PC-3 (cell line): ENCODE data around the gene CREG2. TPM values are rescaled to one million over a fixed set of nuclear protein-coding genes. Genes with fewer than 3 reads are reported as not detected.

ENCODE experiments used
- ATAC-seq: fragments of 200-7000 bp; cut with Tn5 transposase; 2 replicates; pipeline ENCODE4 v1.9.1; 2020; ENCODE audit warnings: mild to moderate bottlenecking, moderate library complexity
- BruUV-seq: library from RNA; stranded (reverse); fragments of 400-500 nt; replicated peaks from 2 replicates; lab custom pipeline; 2021; lab: Mats Ljungman, UMichigan
- CTCF ChIA-PET: fragments of 300-600 bp; sonication (Branson Sonifier 250); formaldehyde crosslinking; loops from one replicate; lab custom pipeline; 2022; ENCODE audit warnings: antibody characterized with exemption; lab: Charles Lee
- POLR2A ChIA-PET: fragments of 300-600 bp; sonication (Branson Sonifier 250); formaldehyde crosslinking; loops from one replicate; lab custom pipeline; 2022; ENCODE audit warnings: antibody characterized with exemption; ENCODE audit not compliant: unreplicated experiment; lab: Charles Lee
- DNase-seq: peaks from one replicate; pipeline ENCODE4 v3.0.0-alpha.2; 2015
- H2AFZ ChIP-seq: fragments of 300-600 bp; sonication (generic); 2 replicates; pipeline ENCODE4 v1.6.0; 2016; ENCODE audit warnings: antibody characterized with exemption, low read length
- H3F3A ChIP-seq: fragments of 300-600 bp; sonication (generic); one replicate; pipeline ENCODE4 v1.6.0; 2017; ENCODE audit warnings: antibody characterized with exemption, low read length, control low read depth, mild to moderate bottlenecking; ENCODE audit not compliant: unreplicated experiment
- H3K27ac ChIP-seq: fragments of 300-600 bp; sonication (generic); 2 replicates; pipeline ENCODE4 v1.5.1; 2016; ENCODE audit warnings: mild to moderate bottlenecking, low read length
- H3K27me3 ChIP-seq: fragments of 300-600 bp; sonication (generic); 2 replicates; pipeline ENCODE4 v1.6.1; 2016; ENCODE audit warnings: low read length, mixed read lengths
- H3K36me3 ChIP-seq: fragments of 300-600 bp; sonication (generic); 2 replicates; pipeline ENCODE4 v1.6.1; 2016; ENCODE audit warnings: low read depth, mixed run types, low read length, mixed read lengths
- H3K4me1 ChIP-seq: fragments of 300-600 bp; sonication (generic); 2 replicates; pipeline ENCODE4 v1.5.1; 2016; ENCODE audit warnings: low read length; ENCODE audit not compliant: insufficient read depth
- H3K4me2 ChIP-seq: fragments of 300-600 bp; sonication (generic); 2 replicates; pipeline ENCODE4 v1.6.0; 2016; ENCODE audit warnings: low read length
- H3K4me3 ChIP-seq: fragments of 300-600 bp; sonication (generic); 2 replicates; pipeline ENCODE4 v1.5.1; 2016; ENCODE audit warnings: mild to moderate bottlenecking, low read length, mixed read lengths
- H3K79me2 ChIP-seq: fragments of 300-600 bp; sonication (generic); 2 replicates; pipeline ENCODE4 v1.6.1; 2017; ENCODE audit warnings: low read length, mixed read lengths
- H3K9ac ChIP-seq: fragments of 300-600 bp; sonication (generic); 2 replicates; pipeline ENCODE4 v1.6.0; 2016; ENCODE audit warnings: mild to moderate bottlenecking, low read length
- H3K9me2 ChIP-seq: fragments of 300-600 bp; sonication (generic); replicated peaks from 2 replicates; pipeline ENCODE4 v1.6.1; 2016; ENCODE audit warnings: mixed run types, low read length, mixed read lengths
- H3K9me3 ChIP-seq: fragments of 300-600 bp; sonication (generic); 2 replicates; pipeline ENCODE4 v1.6.1; 2016; ENCODE audit warnings: low read length, mixed read lengths
- H4K20me1 ChIP-seq: fragments of 300-600 bp; sonication (generic); 2 replicates; pipeline ENCODE4 v1.6.1; 2016; ENCODE audit warnings: low read length, mixed read lengths
- EZH2 ChIP-seq: fragments of 300-600 bp; sonication (generic); IDR thresholded peaks from one replicate; pipeline ENCODE4 v1.6.1; 2017; ENCODE audit warnings: antibody characterized with exemption, mild to moderate bottlenecking, low read length; ENCODE audit not compliant: unreplicated experiment
- EZH2phosphoT487 ChIP-seq: fragments of 300-600 bp; sonication (generic); IDR thresholded peaks from 2 replicates; pipeline ENCODE4 v1.6.1; 2018; ENCODE audit warnings: mild to moderate bottlenecking, antibody characterized with exemption, low read length, borderline replicate concordance
- intact Hi-C: fragments of 100-400 bp; cut with micrococcal nuclease; formaldehyde crosslinking; loops from 2 replicates; pipeline ENCODE4 v1.9.0; 2023
- total RNA-seq: library from RNA; depleted of rRNA; stranded (reverse); fragments of >200 nt; gene quantifications from 2 replicates; pipeline ENCODE4 v1.2.3, GENCODE V29; 2014
- TF ChIP-seq, protein P1 (sequence below): fragments of 300-600 bp; sonication (generic); conservative IDR thresholded peaks from 2 replicates; pipeline ENCODE4 v1.5.1; 2017; ENCODE audit warnings: antibody characterized with exemption, low read depth, mild to moderate bottlenecking, low read length

Gene CREG2
- total RNA-seq, 1 experiment from 2014 or later, result 40.0 TPM

DNA sequence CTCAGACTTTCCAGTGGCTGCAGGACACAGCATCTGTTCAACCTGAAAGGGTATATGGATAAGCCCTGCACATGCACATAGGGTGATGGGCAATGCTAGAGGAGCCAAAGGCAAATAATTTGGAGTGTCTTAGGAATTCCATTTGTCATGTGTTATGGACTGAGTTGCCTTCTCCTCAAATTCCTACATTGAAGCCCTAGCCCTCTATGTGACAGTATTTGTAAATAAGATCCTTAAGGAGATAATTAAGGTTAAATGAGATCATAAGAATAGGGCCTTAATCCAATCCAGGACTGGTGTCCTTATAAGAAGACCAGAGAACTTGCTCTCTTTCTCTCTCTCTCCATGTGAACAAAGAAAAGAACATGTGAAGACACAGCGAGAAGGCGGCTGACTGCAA lies 42.9 kb upstream of the CREG2 start:
- no peaks in the 10 kb centered on the region for H3K79me2 ChIP-seq
- ChIA-PET POLR2A (no interaction called here), CTCF (no interaction called here)
- TF ChIP-seq EZH2 (no peak), EZH2phosphoT487 (no peak)
- TF ChIP-seq, protein P1, sequence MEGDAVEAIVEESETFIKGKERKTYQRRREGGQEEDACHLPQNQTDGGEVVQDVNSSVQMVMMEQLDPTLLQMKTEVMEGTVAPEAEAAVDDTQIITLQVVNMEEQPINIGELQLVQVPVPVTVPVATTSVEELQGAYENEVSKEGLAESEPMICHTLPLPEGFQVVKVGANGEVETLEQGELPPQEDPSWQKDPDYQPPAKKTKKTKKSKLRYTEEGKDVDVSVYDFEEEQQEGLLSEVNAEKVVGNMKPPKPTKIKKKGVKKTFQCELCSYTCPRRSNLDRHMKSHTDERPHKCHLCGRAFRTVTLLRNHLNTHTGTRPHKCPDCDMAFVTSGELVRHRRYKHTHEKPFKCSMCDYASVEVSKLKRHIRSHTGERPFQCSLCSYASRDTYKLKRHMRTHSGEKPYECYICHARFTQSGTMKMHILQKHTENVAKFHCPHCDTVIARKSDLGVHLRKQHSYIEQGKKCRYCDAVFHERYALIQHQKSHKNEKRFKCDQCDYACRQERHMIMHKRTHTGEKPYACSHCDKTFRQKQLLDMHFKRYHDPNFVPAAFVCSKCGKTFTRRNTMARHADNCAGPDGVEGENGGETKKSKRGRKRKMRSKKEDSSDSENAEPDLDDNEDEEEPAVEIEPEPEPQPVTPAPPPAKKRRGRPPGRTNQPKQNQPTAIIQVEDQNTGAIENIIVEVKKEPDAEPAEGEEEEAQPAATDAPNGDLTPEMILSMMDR, result no peak
- no peaks in the 10 kb centered on the region for H4K20me1 ChIP-seq
- no peaks in the 10 kb centered on the region for H3K9me3 ChIP-seq
- intact Hi-C loops, result no loop called here
- BruUV-seq, result no TSS peak
- no peak overlapping the region for H2AFZ ChIP-seq
- H3K9me2 ChIP-seq, result no peaks in the 10 kb centered on the region
- H3K4me1 ChIP-seq, result peaks cover 21% of the 10 kb centered on the region
- no peak for DNase-seq
- H3K9ac ChIP-seq, result no peak overlapping the region
- no peak for ATAC-seq
- H3K36me3 ChIP-seq, result no peaks in the 10 kb centered on the region
- H3K4me3 ChIP-seq, result no peak overlapping the region
- H3F3A ChIP-seq, result no peaks in the 10 kb centered on the region
- H3K27ac ChIP-seq, result no peak overlapping the region
- H3K4me2 ChIP-seq, result no peak overlapping the region
- no peaks in the 10 kb centered on the region for H3K27me3 ChIP-seq

DNA sequence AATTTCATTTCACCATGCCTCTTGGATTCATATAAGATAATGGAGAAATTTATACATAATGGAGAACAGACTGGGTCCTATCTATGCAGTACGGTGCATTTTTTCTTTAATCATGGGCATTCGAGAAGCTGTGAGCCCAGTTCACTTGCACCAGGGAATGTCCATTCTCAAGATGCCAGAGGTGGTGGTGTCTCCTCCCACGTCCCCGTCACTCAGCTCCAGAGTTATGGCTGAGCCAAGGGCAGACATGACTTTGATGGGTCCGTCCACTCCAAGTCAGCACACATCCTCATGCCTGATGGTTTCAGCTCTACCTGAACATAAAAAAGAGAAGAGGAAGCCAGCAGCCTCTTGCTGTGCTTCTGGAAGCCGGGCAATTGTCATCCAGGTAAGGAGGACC lies 42.1 kb upstream of the CREG2 start:
- H3K79me2 ChIP-seq, result no peaks in the 10 kb centered on the region
- no peaks in the 10 kb centered on the region for H3K9me2 ChIP-seq
- ATAC-seq (no peak), DNase-seq (no peak)
- no peaks in the 10 kb centered on the region for H4K20me1 ChIP-seq
- intact Hi-C loops, result no loop called here
- ChIA-PET POLR2A (no interaction called here), CTCF (no interaction called here)
- H2AFZ ChIP-seq, result no peak overlapping the region
- no peaks in the 10 kb centered on the region for H3F3A ChIP-seq
- H3K27me3 ChIP-seq, result no peaks in the 10 kb centered on the region
- no peaks in the 10 kb centered on the region for H3K9me3 ChIP-seq
- H3K4me2 ChIP-seq, result no peak overlapping the region
- TF ChIP-seq, protein P1, result no peak
- TF ChIP-seq EZH2, result no peak
- no peak for TF ChIP-seq EZH2phosphoT487
- BruUV-seq, result no TSS peak
- H3K9ac ChIP-seq, result no peak overlapping the region
- no peak overlapping the region for H3K27ac ChIP-seq
- no peaks in the 10 kb centered on the region for H3K36me3 ChIP-seq
- peaks cover 21% of the 10 kb centered on the region for H3K4me1 ChIP-seq
- H3K4me3 ChIP-seq, result no peak overlapping the region

DNA sequence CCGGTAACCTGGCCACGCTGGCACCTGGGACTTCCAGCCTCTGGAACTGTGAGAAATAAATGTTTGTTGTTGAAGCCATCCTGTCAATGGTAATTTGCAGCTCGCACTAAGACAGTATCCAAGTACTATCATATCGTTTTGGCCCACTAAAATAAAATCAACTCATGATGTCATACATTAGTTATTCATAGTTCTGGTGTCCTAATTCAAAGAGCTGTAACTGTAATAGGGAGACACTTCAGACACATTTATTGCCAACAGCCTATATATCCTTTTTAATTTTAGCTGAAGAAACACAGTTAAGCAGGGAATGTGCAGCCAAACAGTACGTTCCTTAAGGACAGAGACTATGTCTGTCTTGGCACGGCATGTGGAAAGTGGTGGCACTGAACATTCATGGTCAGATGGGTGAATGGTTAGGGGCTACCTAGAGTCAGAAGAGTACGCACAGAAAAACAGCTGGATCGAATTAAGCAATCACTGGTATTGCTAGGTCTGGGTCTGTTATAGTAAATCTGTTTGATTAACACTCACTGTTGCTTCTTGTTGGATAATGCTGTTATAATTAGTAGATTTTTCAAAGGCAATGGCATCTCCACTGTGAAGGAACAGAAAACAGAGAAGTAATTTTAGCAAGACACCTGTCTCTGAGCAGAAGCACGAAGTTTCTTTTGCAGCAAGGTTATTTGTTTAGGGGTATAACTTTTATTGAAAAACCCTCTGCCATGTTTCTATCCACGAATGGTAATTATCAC lies 41.3 kb upstream of the CREG2 start:
- BruUV-seq, result no TSS peak
- CTCF ChIA-PET, result no interaction called here

More for the DNA sequence above, 41.3 kb upstream of the CREG2 start:
- POLR2A ChIA-PET, result no interaction called here
- no peak overlapping the region for H3K9ac ChIP-seq
- intact Hi-C loops, result no loop called here
- TF ChIP-seq, protein P1, result no peak
- no peak overlapping the region for H3K4me3 ChIP-seq
- H3K4me1 ChIP-seq, result peaks cover 20% of the 10 kb centered on the region
- H3K4me2 ChIP-seq, result no peak overlapping the region
- DNase-seq, result no peak
- no peaks in the 10 kb centered on the region for H3K79me2 ChIP-seq
- no peak overlapping the region for H3K27ac ChIP-seq
- H3K9me3 ChIP-seq, result no peaks in the 10 kb centered on the region
- H4K20me1 ChIP-seq, result no peaks in the 10 kb centered on the region
- no peak for ATAC-seq
- H3K36me3 ChIP-seq, result no peaks in the 10 kb centered on the region
- H3K27me3 ChIP-seq, result no peaks in the 10 kb centered on the region
- H2AFZ ChIP-seq, result no peak overlapping the region
- H3K9me2 ChIP-seq, result no peaks in the 10 kb centered on the region
- H3F3A ChIP-seq, result no peaks in the 10 kb centered on the region
